IMR-90 (cell line): ENCODE measurements around the gene MTERF2. TPM values are rescaled to one million over a fixed set of nuclear protein-coding genes. Genes with fewer than 3 reads are reported as not detected.

Experiments used
- ATAC-seq: fragments of 200-7000 bp; cut with Tn5 transposase; 2 replicates; pipeline ENCODE4 v1.9.1; 2020; ENCODE audit warnings: low read depth, mild to moderate bottlenecking, moderate library complexity
- BruUV-seq: library from RNA; stranded (reverse); fragments of 400-500 nt; replicated peaks from 2 replicates; lab custom pipeline; 2021; lab: Mats Ljungman, UMichigan
- CTCF ChIA-PET: fragments of 300-600 bp; formaldehyde crosslinking; extraction: SDS; loops from one replicate; lab custom pipeline; 2021; ENCODE audit warnings: antibody characterized with exemption; lab: Yijun Ruan, JAX
- POLR2A ChIA-PET: fragments of 300-600 bp; sonication (Branson Sonifier 250); formaldehyde crosslinking; loops from one replicate; lab custom pipeline; 2022; ENCODE audit warnings: antibody characterized with exemption; ENCODE audit not compliant: unreplicated experiment; lab: Charles Lee
- DNase-seq: peaks from one replicate; pipeline ENCODE4 v3.0.0; 2013
- H2AFZ ChIP-seq: replicated peaks from 2 replicates; pipeline ENCODE3; 2013; ENCODE audit warnings: low read length, mild to moderate bottlenecking; ENCODE audit not compliant: poor library complexity
- H2AK5ac ChIP-seq: 2 replicates; pipeline ENCODE4 v1.6.1; 2013; ENCODE audit warnings: low read depth, low read length, inconsistent platforms
- H2AK9ac ChIP-seq: replicated peaks from 2 replicates; pipeline ENCODE3; 2013; ENCODE audit warnings: mild to moderate bottlenecking, low read depth, low read length, moderate library complexity; ENCODE audit not compliant: poor library complexity
- H2BK120ac ChIP-seq: 2 replicates; pipeline ENCODE4 v1.6.1; 2013; ENCODE audit warnings: low read depth, low read length, inconsistent platforms
- H2BK15ac ChIP-seq: 3 replicates; pipeline ENCODE4 v1.6.1; 2013; ENCODE audit warnings: low read depth, low read length, inconsistent platforms
- H2BK20ac ChIP-seq: 2 replicates; pipeline ENCODE4 v1.6.1; 2013; ENCODE audit warnings: low read depth, mild to moderate bottlenecking, inconsistent platforms, low read length, moderate library complexity
- H2BK5ac ChIP-seq: 2 replicates; pipeline ENCODE4 v1.6.1; 2013; ENCODE audit warnings: mild to moderate bottlenecking, low read depth, low read length, inconsistent platforms; ENCODE audit not compliant: poor library complexity, severe bottlenecking
- H3K14ac ChIP-seq: replicated peaks from 2 replicates; pipeline ENCODE4 v1.6.1; 2013; ENCODE audit warnings: low read depth, low read length, inconsistent platforms
- H3K18ac ChIP-seq: 2 replicates; pipeline ENCODE4 v1.6.1; 2013; ENCODE audit warnings: low read depth, low read length, control low read depth
- H3K23ac ChIP-seq: 2 replicates; pipeline ENCODE4 v1.6.1; 2013; ENCODE audit warnings: low read depth, low read length, inconsistent platforms
- H3K27ac ChIP-seq: 2 replicates; pipeline ENCODE4 v1.5.1; 2013; ENCODE audit warnings: mild to moderate bottlenecking, control low read depth, low read length; ENCODE audit not compliant: insufficient read depth
- H3K27me3 ChIP-seq: 2 replicates; pipeline ENCODE4 v1.6.1; 2013; ENCODE audit warnings: low read length; ENCODE audit not compliant: control insufficient read depth, insufficient read depth
- H3K36me3 ChIP-seq: 2 replicates; pipeline ENCODE4 v1.6.1; 2013; ENCODE audit warnings: low read length, mixed read lengths; ENCODE audit not compliant: control insufficient read depth, insufficient read depth
- H3K4ac ChIP-seq: 2 replicates; pipeline ENCODE4 v1.6.1; 2013; ENCODE audit warnings: low read depth, low read length, inconsistent platforms
- H3K4me1 ChIP-seq: 2 replicates; pipeline ENCODE4 v1.6.1; 2013; ENCODE audit warnings: low read length, mixed read lengths; ENCODE audit not compliant: control insufficient read depth, insufficient read depth
- H3K4me2 ChIP-seq: 2 replicates; pipeline ENCODE4 v1.6.1; 2013; ENCODE audit warnings: low read depth, mild to moderate bottlenecking, control low read depth, low read length, moderate library complexity
- H3K4me3 ChIP-seq: 2 replicates; pipeline ENCODE4 v1.5.1; 2013; ENCODE audit warnings: low read depth, mild to moderate bottlenecking, control low read depth, low read length, moderate library complexity; ENCODE audit not compliant: insufficient read depth
- H3K56ac ChIP-seq: 2 replicates; pipeline ENCODE4 v1.6.1; 2013; ENCODE audit warnings: low read length, inconsistent platforms; ENCODE audit not compliant: insufficient read depth; ENCODE audit errors: extremely low read depth
- H3K79me1 ChIP-seq, 2 experiments: 2 replicates each; pipeline ENCODE4 v1.6.1; 2013; ENCODE audit warnings: low read length in 2 of 2, inconsistent platforms in 1 of 2, low read depth in 1 of 2
- H3K9ac ChIP-seq: 2 replicates; pipeline ENCODE4 v1.6.1; 2013; ENCODE audit warnings: low read depth, low read length, control low read depth
- H3K9me1 ChIP-seq: 2 replicates; pipeline ENCODE4 v1.6.1; 2013; ENCODE audit warnings: low read length, inconsistent platforms; ENCODE audit not compliant: insufficient read depth
- H3K9me3 ChIP-seq: 2 replicates; pipeline ENCODE4 v1.6.1; 2013; ENCODE audit warnings: low read length; ENCODE audit not compliant: control insufficient read depth, insufficient read depth
- H4K20me1 ChIP-seq: 2 replicates; pipeline ENCODE4 v1.6.1; 2013; ENCODE audit warnings: low read length, inconsistent platforms; ENCODE audit not compliant: insufficient read depth
- H4K5ac ChIP-seq: 2 replicates; pipeline ENCODE4 v1.6.1; 2013; ENCODE audit warnings: mild to moderate bottlenecking, low read depth, low read length, control low read depth
- H4K8ac ChIP-seq, 2 experiments: 2 replicates each; pipeline ENCODE4 v1.6.1; 2013; ENCODE audit warnings: low read depth in 2 of 2, low read length in 2 of 2, control low read depth in 1 of 2, inconsistent platforms in 1 of 2
- H4K91ac ChIP-seq: 2 replicates; pipeline ENCODE4 v1.6.1; 2013; ENCODE audit warnings: low read depth, low read length, inconsistent platforms; ENCODE audit not compliant: insufficient read depth
- BHLHE40 ChIP-seq: fragments of 150-350 bp; IDR thresholded peaks from 2 replicates; pipeline ENCODE4 v1.6.1; 2016; ENCODE audit warnings: mild to moderate bottlenecking, low read depth, low read length
- CEBPB ChIP-seq: IDR thresholded peaks from 2 replicates; pipeline ENCODE4 v1.6.1; 2012; ENCODE audit warnings: low read depth, low read length, improper control_type of control experiment
- CHD1 ChIP-seq: IDR thresholded peaks from 2 replicates; pipeline ENCODE4 v1.6.1; 2012; ENCODE audit warnings: low read depth, low read length, improper control_type of control experiment
- CTCF ChIP-seq: conservative IDR thresholded peaks from 2 replicates; pipeline ENCODE4 v1.5.1; 2012; ENCODE audit warnings: mild to moderate bottlenecking, low read depth, low read length, improper control_type of control experiment
- ELK1 ChIP-seq: fragments of 150-350 bp; IDR thresholded peaks from 2 replicates; pipeline ENCODE4 v1.6.1; 2016; ENCODE audit warnings: low read depth, mild to moderate bottlenecking, low read length, moderate library complexity, borderline replicate concordance
- FOS ChIP-seq: fragments of 150-350 bp; IDR thresholded peaks from 2 replicates; pipeline ENCODE4 v1.6.1; 2016; ENCODE audit warnings: low read depth, low read length
- MAFK ChIP-seq: IDR thresholded peaks from 2 replicates; pipeline ENCODE4 v1.6.1; 2012; ENCODE audit warnings: low read depth, low read length, improper control_type of control experiment
- MAZ ChIP-seq: IDR thresholded peaks from 2 replicates; pipeline ENCODE4 v1.6.1; 2012; ENCODE audit warnings: low read depth, mild to moderate bottlenecking, low read length, improper control_type of control experiment, moderate library complexity, borderline replicate concordance
- MXI1 ChIP-seq: IDR thresholded peaks from 2 replicates; pipeline ENCODE4 v1.6.1; 2012; ENCODE audit warnings: low read depth, mild to moderate bottlenecking, low read length, moderate library complexity, borderline replicate concordance
- NFE2L2 ChIP-seq: fragments of 150-350 bp; IDR thresholded peaks from 2 replicates; pipeline ENCODE4 v1.6.1; 2016; ENCODE audit warnings: low read depth, mild to moderate bottlenecking, low read length
- POLR2A ChIP-seq: IDR thresholded peaks from 2 replicates; pipeline ENCODE4 v1.6.1; 2012; ENCODE audit warnings: mild to moderate bottlenecking, low read depth, low read length
- RAD21 ChIP-seq: IDR thresholded peaks from 2 replicates; pipeline ENCODE4 v1.6.1; 2012; ENCODE audit warnings: low read length, improper control_type of control experiment
- RCOR1 ChIP-seq: IDR thresholded peaks from 2 replicates; pipeline ENCODE4 v1.6.1; 2012; ENCODE audit warnings: mild to moderate bottlenecking, low read length, improper control_type of control experiment; ENCODE audit not compliant: insufficient replicate concordance
- RFX5 ChIP-seq: IDR thresholded peaks from 2 replicates; pipeline ENCODE4 v1.8.0; 2012; ENCODE audit warnings: low read depth, mild to moderate bottlenecking, low read length, moderate library complexity
- SMC3 ChIP-seq: fragments of 150-350 bp; IDR thresholded peaks from 2 replicates; pipeline ENCODE4 v1.6.1; 2016; ENCODE audit warnings: low read depth, mild to moderate bottlenecking, antibody characterized with exemption, low read length, moderate library complexity
- USF2 ChIP-seq: fragments of 150-350 bp; IDR thresholded peaks from 2 replicates; pipeline ENCODE4 v1.6.1; 2017; ENCODE audit warnings: mild to moderate bottlenecking, antibody characterized with exemption, low read length, low read depth
- WGBS, 2 experiments: methylation state at CpG; one replicate each; pipeline versions ENCODE4 v1.1.5 to v1.1.7; 2013; ENCODE audit warnings: missing lambda C conversion rate in 2 of 2; ENCODE audit not compliant: insufficient read length in 1 of 2; ENCODE audit errors: extremely low coverage in 2 of 2; 5-methylcytosine and 5-hydroxymethylcytosine counted together
- dilution Hi-C: fragments of 300-500 bp; cut with HindIII; formaldehyde crosslinking; loops from one replicate; pipeline ENCODE4 v1.14.3; 2018; ENCODE audit warnings: low sequenced_read_pairs; ENCODE audit not compliant: unreplicated experiment
- in situ Hi-C: fragments of 300-500 bp; cut with MboI; formaldehyde crosslinking; loops from 3 replicates; pipeline ENCODE4 v1.14.3; 2019; ENCODE audit warnings: low sequenced_read_pairs, inconsistent platforms, mixed read lengths
- intact Hi-C: fragments of 100-400 bp; cut with micrococcal nuclease; formaldehyde crosslinking; loops from 2 replicates; pipeline ENCODE4 v1.10.0; 2022
- polyA plus RNA-seq, 3 experiments: library from polyadenylated mRNA; depleted of rRNA; stranded (reverse); fragments of >200 nt; gene quantifications; 2 replicates each; pipeline ENCODE4 v1.2.3, GENCODE V29; 2012; ENCODE audit warnings: low replicate concordance in 1 of 3
- total RNA-seq: library from RNA; depleted of rRNA; stranded (reverse); fragments of >200 nt; gene quantifications from 2 replicates; pipeline ENCODE4 v1.2.3, GENCODE V29; 2012

Gene MTERF2
- total and polyA plus RNA-seq, 2 of the 4 experiments (the other 2 are of a cell fraction): 3.0 to 3.8 TPM

GRCh38 chr12:106957583-106957982 is 29.4 kb downstream of the MTERF2 start:
- no peak for DNase-seq
- no peak overlapping the region for H2BK120ac ChIP-seq
- H2BK20ac ChIP-seq: no peak overlapping the region
- H3K4ac ChIP-seq: no peak overlapping the region
- H4K8ac ChIP-seq: no peak overlapping the region
- CTCF ChIA-PET: interaction anchor here (0.5 kb wide), 1 partner anchor 890 kb away, joined by 3 read pairs; no protein-coding TSS in a partner anchor
- BruUV-seq: TSS peak; percentile 46
- peaks cover 8 to 36% of the 10 kb centered on the region in 2 experiments for H3K79me1 ChIP-seq
- ATAC-seq: no peak
- no peak overlapping the region for H4K91ac ChIP-seq
- peaks cover 49% of the 10 kb centered on the region for H4K20me1 ChIP-seq
- peak overlapping the region; percentile 96 for H3K4me2 ChIP-seq
- H2AFZ ChIP-seq: no peak overlapping the region
- H3K9ac ChIP-seq: peak overlapping the region; percentile 94
- no peak overlapping the region; the same call in 1 of the 2 replicates for H3K14ac ChIP-seq
- peaks cover 6% of the 10 kb centered on the region; the same call in 1 of the 2 replicates for H3K9me1 ChIP-seq
- no peak overlapping the region for H2BK15ac ChIP-seq
- dilution Hi-C loops (no loop called here), in situ Hi-C loops (no loop called here), intact Hi-C loops (no loop called here)
- H3K23ac ChIP-seq: peak overlapping the region; percentile 79; the same call in 1 of the 2 replicates
- peaks cover 8% of the 10 kb centered on the region for H3K4me1 ChIP-seq
- no peak overlapping the region for H2AK9ac ChIP-seq
- H3K56ac ChIP-seq: no peak overlapping the region
- H3K27me3 ChIP-seq: no peaks in the 10 kb centered on the region
- POLR2A ChIA-PET: interaction anchor here (0.6 to 0.7 kb wide), 2 partner anchors 26 to 698 kb away, joined by 3 read pairs; no protein-coding TSS in a partner anchor
- H4K5ac ChIP-seq: no peak overlapping the region
- no peak overlapping the region for H3K18ac ChIP-seq
- H3K9me3 ChIP-seq: no peaks in the 10 kb centered on the region
- H2AK5ac ChIP-seq: no peak overlapping the region
- H3K4me3 ChIP-seq: peak overlapping the region; percentile 85
- peaks cover 10% of the 10 kb centered on the region for H3K36me3 ChIP-seq
- peak overlapping the region; percentile 19 for H2BK5ac ChIP-seq
- TF ChIP-seq MXI1 (no peak), FOS (no peak), SMC3 (no peak), RCOR1 (no peak), CTCF (no peak), MAZ (no peak), ELK1 (no peak), POLR2A (no peak), RFX5 (no peak), BHLHE40 (no peak), NFE2L2 (no peak), RAD21 (no peak), CEBPB (no peak), MAFK (no peak), CHD1 (no peak), USF2 (no peak)
- H3K27ac ChIP-seq: no peak overlapping the region
- WGBS, 2 experiments: no CpG with 5 or more reads among the region's 1 CpG
